A172 (cell line): ENCODE measurements around the gene SHE. TPM values are rescaled to one million over a fixed set of nuclear protein-coding genes. Genes with fewer than 3 reads are reported as not detected.
"Not testable (repeated sequence)": the region's sequence is repeated elsewhere in the genome, so short reads cannot be mapped to it uniquely, and the experiment has no call there.

Experiments
- DNase-seq: peaks from one replicate; pipeline ENCODE4 v3.0.0-alpha.2; 2015; ENCODE audit warnings: low spot score
- total RNA-seq: library from RNA; depleted of rRNA; stranded (reverse); fragments of >200 nt; shearing (Covaris generic); gene quantifications from 2 replicates; pipeline ENCODE4 v1.2.3, GENCODE V29; 2014

The SHE gene
- total RNA-seq, 1 experiment from 2014 or later = not detected

DNA sequence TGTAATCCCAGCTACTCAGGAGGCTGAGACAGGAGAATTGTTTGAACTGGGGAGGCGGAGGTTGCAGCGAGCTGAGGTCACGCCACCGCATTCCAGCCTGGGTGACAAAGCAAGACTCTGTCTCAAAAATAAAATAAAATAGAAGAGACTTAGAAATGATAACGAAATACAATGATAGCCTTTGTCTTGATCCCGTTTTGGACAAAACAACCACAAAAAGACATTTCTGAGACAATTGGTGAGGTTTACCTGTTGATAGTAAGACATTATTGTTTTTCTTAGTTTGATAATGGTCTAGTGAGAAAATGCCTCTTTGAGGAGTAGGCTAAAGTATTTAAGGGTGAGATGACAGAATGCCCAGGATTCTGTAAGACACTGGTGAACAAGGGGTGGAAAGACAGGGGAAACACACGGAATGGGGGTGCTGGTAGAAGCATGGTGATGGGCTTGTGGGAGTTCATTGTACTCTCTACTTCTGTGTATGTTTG, 11.9 kb upstream of the SHE start:
- no peak for DNase-seq

DNA sequence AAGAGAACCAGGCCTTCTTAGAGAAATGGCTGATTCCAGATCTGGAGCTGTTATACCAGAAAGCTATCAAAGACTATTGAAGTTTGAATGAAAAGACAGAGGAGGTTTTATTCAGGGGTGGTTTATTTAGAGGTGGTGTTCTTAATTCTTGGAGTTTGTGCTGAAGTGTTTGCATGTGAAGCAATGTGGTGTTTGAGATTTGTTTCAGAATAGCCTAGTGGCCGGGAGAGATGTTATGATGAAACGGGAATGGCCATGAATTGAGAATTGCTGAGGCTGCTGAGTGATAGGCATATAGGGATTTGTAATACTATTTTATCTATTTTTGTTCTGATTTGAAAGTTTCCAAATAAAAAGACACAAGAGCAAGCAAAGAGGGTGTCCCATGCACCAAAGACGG, 10.5 kb upstream of the SHE start:
- DNase-seq = no peak

DNA sequence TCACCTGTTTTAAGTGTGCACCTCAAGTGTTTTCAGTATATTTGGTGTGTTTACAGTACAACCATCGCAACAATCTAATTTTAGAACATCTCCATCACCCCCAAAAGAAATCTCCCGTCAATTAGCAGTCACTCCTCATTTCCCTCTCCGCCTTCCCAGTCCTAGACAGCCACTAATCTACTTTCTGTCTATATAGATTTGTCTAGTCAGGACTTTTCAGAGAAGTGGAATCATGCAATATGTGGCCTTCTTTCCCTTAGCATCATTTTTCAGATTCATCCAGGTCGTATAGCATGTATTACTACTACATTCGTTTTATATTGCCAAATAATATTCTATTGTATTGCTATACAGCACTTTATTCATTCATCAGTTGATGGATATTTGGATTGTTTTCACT, 1.7 kb upstream of the SHE start:
- no peak for DNase-seq

DNA sequence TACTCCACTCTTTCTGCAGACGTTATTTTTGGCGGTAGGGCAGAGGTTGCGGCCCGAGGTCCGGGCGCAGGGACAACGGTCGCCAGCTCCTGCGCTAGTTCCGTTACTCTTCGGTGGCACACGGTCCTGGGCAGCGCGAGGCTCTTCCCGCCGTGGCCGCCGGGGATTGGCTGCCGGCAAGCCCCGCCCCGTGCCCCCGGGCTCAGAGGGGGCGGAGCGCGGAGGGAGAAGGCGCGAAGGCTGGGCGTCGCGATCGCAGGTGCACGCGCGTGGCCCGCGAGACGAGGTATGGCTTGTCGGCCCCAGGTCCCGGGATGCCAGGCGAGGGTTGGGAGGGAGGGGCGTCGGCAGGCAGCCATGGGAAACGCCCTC, 518 bp upstream of the SHE start:
- DNase-seq = no peak

DNA sequence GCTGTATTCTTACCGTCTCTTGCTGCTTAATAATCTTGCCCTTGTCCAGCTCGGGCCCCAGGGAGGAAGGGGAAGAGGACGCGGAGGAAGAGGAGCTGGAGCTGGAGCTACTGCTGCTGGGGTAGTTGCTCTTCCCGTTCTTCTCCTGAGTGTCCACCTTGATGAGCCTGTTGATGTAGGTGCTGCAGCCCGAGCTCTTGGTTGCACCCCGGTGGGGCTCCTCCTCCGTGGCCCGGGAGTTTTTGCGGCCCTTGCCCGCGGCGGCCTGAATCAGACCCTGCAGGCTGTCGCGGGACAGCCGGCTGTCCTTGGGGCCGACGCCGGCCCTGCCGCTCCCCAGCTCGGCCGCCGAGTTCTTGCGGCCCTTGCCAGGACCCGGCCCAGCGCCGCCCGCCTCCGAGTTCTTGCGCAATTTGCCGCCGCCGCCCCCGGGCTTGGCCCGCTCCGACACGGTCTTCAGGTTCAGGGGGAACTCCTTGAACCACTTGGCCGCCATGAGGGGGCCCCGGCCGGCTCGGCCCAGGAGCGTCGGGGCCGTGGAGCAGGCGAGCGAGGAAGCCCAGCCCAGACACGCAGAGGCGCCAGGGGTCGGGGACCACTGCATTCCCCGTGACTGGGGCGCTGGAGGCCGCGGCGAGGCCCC, 668 bp downstream of the SHE start:
- no peak for DNase-seq

DNA sequence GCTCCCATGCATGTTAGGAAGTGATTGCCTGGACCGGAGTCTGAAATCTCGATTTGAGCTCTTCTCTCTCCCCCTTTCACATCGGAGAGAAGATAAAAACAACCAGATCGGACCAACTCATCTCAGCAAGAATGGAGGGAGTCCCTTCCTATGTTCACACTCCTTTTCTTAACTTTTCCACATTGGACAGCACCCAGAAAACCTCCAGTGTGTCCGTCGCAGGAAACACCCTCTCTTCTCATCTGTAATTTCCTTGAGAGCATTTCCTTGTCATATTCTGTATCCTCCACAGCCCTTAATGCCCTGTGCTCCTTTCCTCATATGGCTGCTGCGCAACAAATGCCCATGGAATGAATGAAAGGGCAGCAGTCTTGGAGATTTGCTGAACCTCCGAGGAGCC, 1.7 kb downstream of the SHE start:
- no peak for DNase-seq

DNA sequence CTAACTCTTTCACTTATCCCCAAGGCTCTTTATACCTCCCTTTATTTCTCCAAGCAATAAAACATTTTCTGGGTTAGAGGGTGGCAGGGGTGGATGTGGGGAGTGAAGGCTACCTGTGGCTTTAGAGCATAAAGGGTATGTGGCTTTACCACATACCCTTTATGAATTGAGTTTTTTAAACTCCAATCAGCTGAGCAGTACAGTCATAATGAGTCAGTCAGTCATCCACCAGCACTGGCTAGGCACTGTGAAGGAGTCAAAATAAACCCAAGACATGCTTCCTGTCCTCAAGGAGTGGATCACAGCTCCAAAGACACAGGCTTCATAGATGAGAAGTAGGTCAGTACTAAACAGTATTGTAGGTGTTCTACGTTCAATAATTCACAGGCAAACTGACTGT, 2.8 kb downstream of the SHE start:
- no peak for DNase-seq

DNA sequence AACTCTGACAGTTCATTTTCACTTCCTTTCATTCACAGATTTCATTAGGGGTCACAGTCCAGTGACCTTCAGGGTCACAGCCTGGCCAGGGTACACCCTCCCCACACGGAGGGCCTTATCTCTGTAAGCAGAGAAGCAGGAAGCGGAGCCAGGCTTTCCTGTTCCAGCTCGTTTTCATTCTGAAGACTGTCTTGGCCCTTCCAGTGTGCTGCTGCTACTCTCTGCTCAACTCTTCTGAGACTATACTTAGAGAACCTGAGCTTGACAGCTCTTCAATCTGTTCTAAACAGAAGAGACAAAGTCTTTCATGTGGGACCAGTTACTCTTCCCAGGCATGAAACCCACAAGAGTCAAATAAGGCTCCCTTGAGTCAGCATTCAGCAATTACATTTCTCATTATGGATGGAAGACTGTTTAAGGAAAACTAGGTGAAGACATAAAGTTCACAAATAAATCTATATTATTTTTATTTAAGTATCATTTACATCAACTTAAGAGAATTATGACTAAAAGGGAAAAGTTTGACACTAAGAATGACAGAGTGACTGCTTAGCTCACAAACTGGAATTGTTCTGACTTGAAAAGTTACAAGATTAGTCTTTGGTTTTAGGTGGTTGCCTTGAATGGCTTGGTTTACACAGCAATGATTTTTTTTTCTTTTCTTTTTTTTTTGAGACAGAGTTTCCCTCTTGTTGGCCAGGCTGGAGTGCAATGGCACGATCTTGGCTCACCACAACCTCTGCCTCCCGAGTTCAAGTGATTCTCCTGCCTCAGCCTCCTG, 5.0 kb downstream of the SHE start:
- DNase-seq = no peak

DNA sequence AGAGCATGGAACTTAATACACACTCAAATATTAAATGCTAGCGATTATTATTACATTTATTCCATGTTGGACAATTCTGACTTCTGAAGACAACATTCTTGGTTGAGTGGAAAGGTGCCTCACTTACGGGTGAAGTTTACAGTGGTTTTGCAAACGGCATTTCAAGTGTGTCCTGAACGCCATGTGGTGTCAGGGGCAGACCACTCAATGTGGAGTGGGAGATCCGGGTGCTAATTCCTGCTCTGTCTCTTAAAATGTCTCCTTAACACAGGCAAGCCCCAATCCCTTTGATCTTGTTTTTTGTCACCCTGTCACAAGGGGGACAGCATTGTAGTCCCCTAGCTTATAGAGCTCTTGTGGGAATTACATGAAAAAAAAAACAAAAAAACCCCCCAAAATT, 5.8 kb downstream of the SHE start:
- no peak for DNase-seq

DNA sequence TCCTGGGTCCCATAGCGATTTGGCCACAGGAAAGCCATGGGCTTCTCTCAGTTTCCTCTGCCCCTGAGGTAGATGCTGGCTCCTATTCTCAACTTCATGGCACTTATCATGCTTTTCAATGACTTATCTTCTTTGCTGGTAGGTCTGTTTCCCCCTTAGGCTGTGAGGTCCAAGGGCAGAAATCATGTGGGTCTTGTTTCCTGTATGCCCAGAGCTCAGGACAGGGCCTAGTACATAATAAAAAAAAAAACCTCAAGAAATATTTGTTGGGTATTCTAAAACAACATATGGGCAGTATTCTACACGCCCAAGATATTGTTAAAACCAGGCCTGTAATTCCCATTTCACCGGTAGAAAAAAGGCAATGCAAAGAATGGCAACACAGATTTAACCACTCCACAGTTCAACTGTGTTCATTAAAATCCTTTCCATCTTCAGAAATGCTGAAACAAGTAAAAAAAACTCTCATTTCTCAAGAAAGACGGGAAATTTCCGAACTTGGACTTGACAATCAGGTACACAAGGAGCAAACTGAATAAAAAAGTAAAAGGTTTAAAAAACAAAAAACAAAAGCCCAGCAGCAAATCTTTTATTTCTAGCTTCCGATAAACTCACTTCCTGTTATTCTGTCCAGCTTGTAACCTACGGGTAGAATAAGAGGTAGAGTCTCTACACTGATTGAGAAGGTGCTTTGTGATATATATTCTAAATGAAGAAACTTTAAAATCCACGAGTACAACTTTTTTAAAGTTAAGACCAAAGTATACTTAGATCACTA, 6.5 kb downstream of the SHE start:
- no peak for DNase-seq

DNA sequence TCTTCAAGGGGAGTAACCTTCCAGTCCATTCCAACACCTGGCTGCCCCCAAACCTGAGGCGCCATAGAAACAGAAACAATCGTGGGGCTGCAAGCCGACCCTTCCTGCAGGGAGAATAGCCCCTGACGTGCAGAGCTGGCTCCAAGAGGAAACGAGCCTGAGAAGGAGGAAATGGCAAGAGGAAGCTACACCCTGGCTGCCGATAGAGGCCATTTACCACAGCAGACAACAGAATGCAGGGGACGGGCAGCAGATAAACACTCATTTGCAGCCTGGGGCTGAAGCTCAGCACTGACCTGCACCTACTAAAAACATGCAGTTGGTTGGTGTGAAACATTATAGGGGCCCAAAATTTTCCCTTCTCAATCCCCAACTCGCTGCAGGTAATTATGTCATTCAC, 8.9 kb downstream of the SHE start:
- no peak for DNase-seq

DNA sequence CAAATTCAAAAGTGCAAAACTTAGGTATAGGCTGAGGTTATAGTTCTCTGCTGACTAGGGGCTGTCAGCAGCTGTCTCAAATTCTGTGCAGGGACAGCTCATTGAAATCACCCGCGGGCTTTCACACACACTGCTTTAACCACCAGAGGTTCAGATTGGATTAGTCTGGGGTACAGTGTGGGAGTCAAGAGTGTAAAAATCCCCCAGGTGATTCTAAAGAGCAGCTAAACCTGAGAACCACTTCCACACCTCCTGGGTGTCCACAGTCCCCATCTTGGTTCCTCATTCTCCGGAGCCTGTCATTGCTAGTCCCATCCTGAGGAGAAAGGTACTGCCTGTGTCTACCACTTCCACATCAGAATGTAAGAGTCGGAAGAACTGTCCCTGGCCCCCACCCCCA, 10.1 kb downstream of the SHE start:
- DNase-seq = no peak

DNA sequence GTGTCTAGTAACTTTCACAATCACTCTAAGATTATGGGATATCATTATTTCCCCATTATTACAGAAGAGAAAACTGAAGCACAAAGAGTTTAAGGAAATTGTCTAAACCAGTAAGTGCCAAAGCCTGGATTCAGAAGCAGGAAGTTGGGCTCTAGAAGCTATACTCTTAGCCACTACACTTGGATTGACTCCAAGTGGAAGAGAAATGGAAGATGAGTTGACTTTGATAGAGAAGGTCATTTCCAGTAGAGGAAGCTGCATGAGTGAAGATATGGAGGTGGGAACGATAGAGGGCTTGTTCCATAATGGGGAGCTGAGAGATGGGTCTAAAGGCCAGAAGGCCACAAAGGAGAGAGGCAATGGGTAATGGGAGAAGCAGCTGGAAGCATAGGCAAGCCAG, 11.9 kb downstream of the SHE start:
- DNase-seq = no peak

DNA sequence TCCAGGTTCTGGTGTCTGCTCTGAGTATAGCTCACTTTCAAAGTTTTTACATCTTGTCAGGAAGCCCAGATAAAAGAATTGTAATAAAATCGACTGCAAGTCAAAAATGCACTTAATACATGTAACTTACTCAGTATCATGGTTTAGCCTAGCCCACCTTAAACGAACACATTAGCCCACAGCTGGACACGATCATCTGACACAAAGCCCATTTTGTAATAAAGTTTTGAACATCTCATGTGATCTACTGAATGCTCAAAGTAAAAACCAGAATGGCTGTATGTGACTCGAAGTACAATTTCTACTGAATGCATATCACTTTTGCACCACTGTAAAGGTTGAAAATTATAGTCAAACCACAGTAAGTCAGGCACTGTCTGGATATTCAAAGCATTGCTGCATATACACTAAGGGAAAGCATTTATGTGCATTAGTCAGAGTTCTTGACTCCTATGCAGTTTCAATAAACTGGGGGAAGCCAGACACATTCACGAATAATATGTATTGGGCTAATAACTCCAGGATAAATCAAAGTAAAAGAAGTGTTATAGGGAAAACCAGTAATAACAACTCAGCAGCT, 12.4 kb downstream of the SHE start:
- DNase-seq = no peak

DNA sequence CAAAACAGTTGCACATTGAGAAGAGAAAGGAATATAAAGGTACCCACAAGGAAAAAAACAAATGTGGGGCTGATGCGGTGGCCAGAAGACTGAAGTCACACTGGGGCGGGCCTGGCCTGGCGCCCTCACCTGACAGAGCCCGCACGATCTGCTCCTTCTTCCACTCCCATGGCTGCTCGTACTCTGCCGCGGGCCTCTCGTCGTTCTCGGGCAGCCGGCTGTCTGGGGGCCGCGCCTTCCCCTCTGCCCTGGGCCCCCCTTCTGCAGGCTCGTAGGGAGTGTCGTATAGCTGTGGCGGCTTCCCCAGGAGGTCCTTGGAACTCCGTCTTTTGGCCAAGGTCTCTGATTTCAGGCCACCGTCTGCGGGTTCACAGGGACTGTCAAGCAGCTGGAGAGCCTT, 13.3 kb downstream of the SHE start:
- DNase-seq = no peak

DNA sequence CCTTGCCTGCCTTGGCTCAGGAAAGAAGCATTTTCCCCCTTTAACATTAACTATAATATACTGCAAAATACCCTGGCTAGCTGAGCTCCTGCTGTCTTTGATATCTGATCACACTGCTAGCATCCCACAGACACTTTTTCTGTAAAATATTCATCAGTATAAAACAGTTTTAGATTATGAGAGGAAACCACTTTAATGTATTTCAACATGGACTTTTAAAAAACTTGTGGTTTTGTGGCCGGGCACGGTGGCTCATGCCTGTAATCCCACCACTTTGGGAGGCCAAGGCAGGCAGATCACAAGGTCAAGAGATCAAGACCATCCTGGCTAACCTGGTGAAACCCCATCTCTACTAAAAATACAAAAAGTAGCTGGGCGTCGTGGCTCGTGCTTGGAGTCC, 15.5 kb downstream of the SHE start:
- not testable (repeated sequence) for DNase-seq

DNA sequence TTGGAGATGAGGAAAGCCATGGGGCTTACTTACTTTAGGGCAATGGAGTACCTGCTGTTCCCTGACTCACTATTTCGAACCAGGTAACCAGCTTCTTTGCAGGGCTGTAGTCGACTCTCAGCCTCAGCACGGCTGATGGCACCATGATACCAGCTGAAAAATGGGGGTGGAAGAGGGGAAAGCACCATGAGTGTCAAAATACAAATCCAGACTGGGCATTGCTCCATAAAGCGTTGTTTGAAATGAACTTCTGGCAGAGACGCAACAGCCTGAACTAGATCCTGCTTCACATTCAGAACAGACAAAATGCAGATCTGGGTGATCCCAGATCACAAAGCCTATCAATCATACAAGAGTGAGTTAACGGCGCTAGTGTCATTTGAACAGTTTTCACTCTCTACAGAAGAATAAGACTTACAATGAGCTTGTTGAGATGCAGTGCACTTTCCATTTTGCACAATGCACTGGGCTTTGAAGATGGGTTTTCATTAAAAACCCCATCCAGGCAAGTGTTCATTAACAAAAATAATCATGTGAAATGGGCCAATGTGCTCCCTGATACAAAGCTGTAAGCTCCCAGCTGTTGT, 16.2 kb downstream of the SHE start:
- no peak for DNase-seq

DNA sequence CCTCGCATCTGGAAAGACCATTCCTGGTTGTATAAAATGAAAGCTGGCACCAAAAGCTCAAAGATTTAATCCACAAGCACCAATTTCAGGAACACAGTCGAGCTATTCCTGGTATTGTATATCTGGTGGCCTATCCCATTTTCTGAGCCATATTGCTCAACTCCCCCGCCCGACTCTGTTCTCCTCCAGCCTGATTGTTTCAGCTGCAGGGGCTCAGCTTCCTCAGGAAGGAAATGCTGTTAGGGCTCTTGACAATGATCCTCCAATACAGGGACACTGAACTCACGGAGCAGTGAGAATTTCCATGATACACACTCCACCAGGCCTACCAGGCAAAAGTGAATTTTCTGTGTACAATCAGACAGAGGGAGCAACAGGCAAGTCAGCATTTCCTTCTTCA, 17.1 kb downstream of the SHE start:
- no peak for DNase-seq

DNA sequence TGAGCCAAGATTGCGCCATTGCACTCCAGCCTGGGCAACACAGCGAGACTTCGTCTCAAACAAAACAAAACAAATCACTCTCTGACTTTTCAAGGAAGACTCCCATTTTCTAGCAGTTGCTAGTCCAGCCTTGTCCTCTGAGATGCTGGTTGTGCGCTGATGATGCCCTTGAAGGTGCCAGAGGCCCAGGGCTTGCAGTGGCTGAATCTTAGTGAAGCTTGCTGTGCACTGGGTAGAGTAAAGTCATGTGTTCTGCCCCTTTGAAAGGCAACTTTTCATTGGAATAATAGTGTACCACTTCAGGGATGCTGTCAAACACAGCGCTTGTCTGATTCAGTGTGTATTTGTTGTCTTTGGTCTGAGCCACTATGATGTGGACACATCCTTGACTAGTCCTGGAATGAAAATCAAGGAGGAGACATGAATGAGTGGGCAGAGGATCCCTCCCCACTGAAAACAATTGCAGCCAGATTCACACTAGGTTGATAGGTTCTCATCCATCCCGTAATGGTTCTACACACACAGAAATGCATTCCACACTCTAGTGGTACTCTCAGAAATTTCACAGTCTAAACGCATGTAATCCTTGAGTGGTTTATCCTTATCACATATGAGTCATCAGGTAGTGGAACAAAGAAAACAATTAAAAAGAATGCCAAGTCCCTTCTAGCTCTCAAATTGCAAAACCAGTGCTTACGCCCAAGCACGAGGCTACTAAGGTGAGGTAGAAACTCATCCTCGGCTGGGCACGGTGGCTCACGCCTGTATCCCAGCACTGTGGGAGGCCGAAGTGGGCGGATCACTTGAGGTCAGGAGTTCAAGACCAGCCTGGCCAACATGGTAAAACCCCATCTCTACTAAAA, 18.0 kb downstream of the SHE start:
- DNase-seq = peak; percentile 97

DNA sequence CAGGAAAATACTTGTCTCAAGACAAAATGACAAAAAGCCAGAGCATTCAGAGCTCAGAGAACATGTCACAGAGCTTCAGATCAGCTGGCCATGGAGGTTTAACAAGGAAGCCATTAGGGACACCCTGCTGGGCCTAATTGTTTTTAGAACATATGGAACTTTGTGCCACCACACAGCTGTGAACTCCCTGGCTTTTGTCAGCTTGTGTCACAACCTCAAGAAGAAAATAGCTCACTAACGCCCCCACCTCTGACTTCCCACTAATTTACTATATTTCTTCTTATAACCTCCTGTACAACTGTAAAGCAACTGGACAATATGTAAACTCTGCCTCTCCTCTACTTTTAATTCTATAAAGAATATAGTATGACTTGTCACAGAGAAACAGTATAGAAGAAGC, 21.2 kb downstream of the SHE start:
- DNase-seq = no peak

DNA sequence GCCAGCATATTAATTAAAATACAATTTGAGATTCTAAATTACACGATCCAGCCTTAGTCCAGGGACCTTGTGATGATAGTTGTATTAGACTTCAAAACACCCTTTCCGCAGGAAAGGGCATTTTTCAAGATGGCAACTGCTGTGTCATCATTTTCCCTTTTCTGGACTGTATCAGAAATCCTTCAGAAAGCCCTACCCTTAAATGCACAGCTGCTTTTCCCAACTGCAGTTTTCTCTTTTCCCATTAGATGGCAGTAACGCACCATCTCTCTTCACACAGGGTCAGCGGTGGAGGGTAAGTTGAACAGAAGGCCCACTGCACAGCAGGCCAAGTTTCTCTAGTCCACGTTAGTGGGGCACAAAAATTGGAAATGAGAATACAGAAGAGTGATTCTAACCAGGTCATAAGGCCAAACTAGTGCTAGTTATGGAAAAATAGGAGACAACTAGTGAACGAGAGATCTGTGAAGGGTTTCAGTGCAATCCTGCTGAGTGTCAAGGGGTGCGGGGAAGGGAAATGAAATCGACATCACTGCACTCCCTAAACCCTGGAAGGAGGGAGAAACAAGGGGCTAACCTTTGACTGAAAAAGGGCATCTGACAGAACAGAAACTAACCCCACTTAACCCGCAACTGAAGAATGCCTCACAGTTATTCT, 22.3 kb downstream of the SHE start:
- DNase-seq = peak; percentile 87
